Stimulated activated CD8-positive, alpha-beta memory T cell treated with anti-CD3 and anti-CD28 coated beads, Interleukin-4, amount 100 ng/mL, for 24 hours (primary cell): ENCODE results near the gene MBNL2.

Experiments used
- DNase-seq: peaks from one replicate; pipeline ENCODE4 v3.0.0-alpha.2; 2020; ENCODE audit warnings: low read depth

Gene MBNL2

DNA sequence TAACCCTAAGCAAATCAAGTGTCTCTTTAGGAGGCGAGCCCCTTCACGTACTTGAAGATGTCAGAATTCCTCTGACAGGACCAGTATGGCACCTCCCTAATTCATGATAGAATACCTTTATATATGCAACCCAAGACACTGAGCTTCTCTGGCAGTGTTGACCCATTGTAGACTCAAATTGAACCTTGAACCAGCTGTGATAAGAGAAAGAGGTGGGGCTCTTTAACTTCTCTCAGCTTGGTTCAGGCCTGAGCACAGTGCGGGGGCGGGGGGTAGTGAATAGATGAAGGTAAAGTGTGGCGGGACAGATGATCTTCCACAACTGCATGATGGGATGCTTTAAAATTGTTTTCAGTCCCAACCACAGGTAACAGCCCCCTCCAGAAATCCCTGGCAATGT is 12.1 kb downstream of the MBNL2 start:
- no peak for DNase-seq

DNA sequence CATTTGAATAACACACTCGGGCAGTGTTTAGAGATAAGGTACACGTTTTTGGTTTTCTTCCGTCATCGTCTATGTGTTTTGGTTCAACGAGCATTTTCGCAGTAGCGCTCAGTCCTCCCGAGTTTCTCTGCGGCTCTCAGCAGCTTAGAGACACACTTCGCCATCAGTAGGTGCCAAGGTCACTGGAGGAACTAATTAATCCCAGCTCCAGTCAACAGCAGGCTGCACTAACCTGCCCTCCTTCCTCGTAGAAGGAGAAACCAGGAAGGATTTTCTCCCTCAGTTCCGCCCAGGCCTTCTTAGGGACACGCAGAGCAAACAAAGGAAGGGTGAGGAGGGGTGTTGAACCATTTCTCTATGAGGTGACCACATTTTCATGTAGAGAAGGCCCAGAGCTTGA is 12.6 kb downstream of the MBNL2 start:
- DNase-seq, result no peak

DNA sequence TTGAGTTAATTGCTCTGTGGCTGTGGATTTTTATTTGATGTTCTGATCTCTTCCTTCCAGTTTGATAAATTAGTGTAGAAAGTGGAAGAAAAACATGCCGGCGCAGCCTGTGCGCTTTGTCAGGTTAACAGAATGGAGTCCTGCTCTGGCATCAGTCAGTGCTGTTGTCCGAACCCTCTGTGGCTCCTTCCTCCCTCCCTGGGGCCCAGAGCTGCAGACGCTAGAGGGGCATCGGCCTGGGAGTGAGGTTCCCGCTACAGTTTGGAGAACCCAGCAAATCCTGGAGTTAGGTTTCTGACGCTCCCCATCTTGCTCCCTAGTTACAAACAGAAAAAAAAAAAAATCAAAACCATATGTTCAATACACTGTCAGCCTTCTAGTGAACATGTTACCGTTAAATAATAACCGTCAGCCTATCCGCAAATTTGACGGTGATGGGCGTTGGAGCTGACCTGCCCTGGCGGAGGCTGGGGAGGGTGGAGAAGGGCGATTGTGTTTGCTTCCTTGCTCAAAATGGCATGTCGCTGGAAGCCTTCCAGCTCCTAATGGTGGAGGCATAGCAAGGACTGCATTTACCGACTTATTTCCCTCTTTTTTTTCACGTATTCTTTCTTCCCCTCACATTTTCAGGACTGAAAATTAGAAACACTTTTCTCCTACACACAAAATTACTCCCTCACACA is 13.6 kb downstream of the MBNL2 start:
- no peak for DNase-seq

DNA sequence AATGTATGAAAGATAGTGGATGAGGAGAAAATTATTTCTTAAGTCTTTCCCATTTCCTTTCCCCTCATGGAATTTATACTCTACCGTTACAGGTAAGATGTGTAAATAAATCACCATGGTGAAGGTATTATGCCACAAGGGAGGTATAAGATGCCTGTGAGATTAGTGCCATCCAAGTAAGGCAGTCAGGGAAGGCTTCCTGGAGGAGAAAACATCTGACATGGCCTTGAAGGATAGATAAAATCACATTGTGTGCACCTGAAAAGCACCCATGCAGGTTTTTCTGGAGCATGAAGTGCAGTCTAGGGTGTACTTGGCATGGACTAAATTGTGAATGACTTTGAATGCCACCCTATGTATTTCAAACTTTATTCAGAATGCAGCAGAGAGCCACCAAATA is 15.3 kb downstream of the MBNL2 start:
- no peak for DNase-seq

DNA sequence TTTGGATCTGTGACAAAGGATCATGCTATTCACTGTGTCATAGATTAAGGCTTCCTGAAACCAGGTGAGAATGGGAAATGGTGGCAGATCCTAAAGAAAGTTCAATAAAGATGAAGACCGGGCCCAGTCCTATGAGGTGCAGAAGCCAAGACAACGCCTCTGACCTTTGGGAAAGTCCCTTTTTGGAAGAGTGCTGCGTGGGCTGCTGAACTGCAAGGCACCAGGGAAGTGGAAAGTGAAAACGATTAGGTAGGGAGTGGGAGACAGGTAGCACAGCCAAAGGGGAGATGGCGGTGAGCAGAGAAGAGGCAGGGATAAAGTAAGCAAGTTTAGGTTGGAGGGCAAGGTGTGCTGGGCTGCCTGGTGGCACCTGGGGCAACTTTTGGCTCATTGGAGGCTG is 16.3 kb downstream of the MBNL2 start:
- DNase-seq, result no peak

DNA sequence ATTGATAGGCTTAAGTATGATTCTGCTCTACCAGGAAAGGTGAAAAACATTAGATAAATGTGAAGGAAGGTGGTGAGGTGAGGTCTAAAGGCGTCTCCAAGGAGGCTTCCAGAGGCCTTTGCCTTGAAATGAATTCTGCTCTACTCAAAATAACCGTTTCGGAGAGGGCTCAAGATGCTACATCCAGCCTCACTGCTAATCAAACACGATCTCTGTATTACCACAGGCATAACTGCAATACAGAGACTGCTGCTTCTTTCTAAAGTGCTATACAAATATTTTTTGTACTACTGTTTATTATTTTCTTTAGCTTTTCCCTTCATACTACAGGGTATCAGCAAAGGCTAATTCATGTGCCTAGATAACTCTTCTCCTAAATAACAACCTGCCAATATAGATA is 16.8 kb downstream of the MBNL2 start:
- no peak for DNase-seq

DNA sequence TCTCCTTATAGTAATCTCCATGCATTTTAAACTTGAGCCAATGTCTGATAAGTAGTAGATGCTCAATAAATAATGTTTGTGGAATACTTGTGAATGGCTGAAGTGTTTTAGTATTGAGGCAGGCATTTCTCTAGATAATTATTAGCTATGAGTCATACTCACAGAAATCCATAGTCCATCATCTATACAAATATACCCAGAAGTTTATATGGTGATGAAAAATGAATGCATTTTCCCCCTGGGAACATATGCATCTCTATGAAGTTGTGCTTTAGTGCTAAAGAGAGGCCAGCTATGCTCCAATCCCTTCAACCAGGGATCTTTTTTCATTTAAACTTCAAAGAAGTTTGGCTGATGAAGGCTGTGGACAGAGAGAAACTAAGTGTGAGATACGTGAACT is 17.2 kb downstream of the MBNL2 start:
- DNase-seq, result no peak

DNA sequence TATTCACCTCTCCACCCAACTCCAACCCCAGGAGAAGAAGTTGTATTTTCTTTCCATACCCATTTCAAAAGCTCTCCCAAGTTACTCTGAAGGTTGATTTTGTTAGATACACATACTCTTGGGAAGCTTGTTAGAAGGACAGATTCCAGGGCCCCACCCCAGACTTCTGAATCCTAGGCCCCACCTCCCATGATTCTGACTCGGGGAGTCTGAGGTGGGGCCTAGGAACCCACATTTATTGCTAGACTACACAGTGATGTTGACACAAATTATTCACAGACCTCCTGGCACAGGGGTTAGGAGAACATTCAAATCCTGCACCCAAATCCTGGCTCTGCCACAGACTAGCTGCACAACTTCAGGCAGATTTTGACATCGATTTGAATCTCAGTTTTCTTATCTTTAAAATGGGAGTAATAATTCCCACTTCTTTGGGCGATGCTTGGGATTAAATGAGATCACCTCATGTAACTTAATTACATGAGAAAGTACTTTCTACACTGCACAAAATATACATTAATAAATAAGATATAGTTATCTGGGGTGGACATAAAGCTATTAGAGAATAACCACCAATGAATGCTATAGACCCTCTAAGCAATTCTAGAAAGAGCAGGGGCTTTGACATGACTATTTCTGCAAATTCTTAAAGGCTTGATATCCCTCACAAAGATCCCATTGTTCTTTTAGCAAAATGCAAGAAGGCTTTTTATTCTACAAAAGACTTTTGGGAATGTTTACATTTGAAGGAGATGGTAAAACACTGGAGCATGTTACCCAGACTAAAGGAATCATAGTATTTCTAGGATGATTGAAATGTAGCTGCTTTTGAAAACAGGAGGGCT is 18.0 kb downstream of the MBNL2 start:
- DNase-seq, result no peak

DNA sequence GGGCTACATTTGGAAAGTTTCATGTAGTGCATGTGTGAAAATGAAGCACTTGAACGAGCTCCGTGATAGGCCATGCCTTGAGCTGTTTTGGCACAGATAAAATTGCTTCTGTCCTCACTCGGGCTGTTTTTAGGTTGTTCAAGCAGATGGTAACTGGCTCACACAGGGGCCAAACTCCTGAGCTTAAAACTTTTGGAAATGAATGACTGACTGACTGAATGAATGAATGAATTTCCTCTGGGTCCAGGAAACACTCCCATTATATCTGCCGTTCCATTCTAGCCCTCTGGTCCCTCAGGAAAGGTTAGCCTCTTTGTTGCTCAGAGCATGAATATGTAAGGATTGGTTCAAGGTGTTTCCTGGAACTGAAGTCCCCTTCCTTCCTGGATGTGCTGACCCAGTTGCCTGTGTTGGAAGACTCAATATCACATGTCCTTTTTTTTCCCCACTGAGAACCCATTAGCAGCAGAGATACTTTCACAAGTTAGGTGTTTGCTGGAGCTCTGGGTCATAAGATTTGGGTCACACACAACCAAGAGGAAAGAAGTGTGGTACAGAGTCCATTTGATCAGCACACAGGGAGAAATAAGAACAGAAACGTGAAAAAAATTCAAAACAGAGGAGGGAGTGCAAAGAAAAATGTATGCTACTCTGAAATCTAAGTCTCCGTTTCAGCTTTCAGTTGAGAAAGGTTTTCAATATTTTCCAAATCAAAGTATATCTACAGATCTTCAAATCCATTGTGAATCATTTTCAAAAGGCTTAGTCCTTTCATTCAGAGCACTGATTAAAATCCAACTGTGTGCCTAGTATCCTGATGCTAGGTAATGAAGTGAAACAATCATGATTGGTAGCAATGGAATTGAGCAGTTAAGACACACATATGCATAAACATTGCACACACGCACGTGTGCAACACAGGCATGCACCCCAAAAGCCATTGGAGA is 18.9 kb downstream of the MBNL2 start:
- DNase-seq, result no peak

DNA sequence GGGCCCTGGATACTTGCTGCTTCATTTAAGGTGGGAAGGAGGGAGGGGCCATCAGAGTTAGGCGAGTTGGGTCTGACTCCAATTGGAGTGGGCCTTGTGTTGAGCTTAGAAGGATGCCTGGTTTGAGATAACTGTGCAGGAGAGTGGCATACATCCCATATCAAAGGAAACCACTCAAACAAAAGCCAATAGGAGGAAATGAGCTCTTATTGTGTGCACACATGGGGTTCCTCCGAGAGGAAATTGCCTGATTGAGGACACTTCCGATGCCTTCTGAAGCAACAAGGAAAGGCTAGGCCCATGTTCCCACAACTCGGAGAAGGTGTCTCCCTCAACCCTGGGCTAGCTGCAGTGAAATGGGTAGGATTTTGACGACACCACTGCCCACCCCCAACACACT is 19.6 kb downstream of the MBNL2 start:
- no peak for DNase-seq

DNA sequence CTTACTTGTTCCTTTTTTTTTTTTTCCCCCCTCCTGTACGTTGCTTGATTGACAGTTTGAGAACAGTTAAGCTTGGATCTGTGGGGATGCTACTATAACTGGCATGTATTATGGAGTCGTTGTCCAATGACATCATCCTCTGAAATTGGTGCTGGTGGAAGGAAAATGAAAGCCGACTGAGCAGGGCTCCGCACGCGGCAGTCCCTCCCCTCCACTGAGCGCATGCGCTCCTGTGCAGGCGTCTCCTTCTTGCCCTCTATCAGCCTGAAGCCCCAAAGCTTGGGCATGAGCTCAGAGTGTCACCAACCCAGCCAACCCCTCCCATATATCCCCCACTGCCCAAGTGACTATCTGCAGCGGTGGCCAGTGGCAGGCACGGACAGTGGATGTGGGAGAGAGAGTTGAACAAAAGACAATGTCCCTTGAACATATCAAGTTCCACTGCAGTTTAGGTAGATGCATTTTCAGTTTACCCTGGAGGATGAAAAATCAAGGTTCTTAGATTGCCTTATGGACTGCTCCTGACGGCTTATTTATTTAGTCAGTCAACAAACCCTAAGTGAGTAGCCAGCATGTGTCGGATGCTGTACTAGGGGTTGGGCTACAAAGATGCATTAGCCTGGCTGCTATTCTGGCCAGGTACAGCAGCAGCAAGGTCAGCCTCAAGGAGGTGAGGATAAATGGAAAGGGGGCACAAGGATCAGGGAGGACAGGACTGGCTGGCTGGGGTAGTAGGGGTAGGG is 20.8 kb downstream of the MBNL2 start:
- no peak for DNase-seq

DNA sequence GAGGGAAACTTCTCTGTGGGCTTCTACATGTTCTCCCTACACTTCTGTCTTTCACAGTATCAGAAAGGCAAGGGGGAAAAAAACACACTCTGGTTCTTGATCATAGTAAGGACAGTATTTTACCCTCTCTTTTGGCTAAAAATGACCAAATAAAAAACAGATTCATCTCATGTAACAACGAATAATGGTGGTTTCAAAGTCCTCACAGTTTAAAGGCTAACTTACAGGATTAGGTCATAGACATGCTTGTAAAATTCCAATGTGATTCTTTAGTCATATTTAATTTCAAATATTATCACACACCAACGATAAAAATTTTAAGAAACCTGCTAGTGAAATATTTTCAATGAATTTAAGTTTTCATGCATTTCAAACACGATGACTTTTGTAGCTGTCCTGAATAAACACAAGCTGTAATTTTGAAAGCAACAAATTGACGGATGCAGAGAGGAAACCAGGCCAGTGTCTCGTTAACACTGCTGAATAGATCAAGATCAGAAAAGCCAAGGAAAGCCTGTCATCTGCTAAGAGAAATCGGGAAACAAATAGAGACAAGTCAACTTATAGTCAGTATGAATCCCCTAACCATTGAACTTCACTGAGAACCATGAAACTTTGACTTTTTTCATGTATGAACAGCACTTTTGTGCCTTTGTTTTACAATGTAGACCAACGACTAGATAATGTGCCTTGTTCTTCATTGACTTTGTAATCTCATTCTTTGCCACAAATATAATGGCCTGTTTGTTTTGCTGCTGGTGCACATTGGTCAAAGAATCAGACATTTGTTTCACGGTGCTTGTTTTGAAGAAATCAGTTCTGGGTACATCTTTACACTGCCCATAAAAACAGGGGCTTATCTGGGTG is 22.0 kb downstream of the MBNL2 start:
- DNase-seq, result no peak

DNA sequence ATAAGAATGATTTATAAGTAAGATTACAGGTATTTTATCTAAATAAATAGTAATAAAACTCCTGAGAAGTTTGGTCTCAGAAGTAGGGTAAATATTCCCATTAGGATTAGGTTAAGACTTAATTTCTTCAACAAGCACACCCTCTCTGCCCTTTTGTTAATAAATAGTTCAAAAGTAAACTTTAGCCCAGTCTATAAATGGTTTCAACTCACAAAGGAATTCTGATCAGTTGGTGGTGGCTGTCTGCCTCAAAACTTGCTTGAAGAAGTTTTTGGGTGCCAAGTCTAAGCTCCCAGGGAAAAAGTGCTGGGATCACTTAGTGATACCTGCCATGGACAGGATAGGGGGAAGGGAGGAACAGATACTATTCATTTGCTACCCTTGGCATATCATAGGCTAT is 22.9 kb downstream of the MBNL2 start:
- DNase-seq, result no peak

DNA sequence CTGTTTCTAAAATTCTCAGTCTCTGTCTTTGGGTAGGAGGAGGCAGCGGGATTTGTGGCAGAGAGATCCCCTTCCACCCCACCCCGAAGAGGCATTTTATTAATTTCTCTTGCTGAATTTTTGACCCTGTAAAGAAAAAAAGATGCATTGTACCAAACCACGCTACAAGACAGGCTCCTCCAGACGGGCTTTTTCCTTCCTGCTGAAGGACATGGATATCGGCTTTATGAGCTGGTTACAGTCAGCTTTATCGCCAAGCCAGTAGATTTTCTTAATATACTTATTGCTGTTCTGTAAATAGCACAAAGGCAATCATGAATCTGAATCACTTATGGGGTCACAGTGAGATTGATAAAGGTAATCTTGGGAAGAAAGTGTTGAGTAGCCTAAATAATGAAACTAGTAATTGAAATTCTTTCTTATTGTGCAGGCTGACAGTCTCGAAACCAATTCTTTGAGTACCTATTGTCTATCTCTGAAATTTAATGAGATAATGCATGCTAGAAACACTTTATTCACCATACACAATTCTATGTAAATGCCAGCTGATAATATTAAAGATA is 24.5 kb downstream of the MBNL2 start:
- DNase-seq, result no peak

DNA sequence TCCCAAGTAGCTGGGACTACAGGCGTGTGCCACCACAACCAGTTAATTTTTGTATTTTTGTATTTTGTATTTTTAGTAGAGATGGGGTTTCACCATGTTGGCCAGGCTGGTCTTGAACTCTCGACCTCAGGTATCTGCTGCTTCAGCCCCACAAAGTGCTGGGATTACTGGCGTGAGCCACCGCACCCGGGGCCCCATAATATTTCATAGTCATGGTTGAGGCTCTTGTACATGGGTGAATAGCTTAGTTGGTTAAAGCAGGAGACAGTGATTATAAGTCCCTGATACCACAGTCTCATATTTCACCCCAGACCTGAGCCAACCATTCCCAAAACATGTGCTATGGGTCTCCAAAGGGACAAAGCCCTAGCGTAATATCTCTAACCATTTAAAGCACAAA is 26.1 kb downstream of the MBNL2 start:
- DNase-seq, result no peak

DNA sequence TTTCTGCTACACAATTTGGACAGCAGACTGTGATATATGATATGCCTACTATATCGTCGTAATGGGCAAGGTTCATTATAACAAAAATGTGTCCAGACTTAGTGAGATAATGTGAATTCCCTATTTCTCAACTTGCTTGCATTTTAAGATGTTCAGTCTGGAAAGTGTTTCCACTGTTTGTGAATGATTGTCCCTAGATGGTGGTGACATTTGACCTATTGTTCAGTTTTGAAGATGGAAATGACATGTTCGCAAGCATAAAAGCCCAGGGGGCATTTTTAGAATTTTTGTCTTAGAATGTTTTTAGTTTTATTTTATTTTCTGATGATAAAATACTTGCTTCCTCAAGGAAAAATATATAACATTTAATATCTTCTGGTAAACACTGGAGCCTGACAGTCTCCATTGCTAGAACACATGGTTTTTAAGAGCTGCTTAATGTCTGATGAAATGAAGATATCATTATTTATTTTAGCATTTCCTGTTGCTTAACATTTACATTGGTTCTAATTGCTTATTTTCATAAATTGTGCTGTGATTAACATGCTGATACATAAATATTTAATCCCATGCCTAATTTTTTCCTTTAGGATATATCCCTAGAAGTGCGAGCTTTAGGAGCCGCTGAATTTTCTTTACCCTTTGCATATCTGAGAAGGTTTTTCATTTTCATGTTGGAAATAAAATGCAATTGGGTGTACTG is 27.1 kb downstream of the MBNL2 start:
- DNase-seq, result no peak

DNA sequence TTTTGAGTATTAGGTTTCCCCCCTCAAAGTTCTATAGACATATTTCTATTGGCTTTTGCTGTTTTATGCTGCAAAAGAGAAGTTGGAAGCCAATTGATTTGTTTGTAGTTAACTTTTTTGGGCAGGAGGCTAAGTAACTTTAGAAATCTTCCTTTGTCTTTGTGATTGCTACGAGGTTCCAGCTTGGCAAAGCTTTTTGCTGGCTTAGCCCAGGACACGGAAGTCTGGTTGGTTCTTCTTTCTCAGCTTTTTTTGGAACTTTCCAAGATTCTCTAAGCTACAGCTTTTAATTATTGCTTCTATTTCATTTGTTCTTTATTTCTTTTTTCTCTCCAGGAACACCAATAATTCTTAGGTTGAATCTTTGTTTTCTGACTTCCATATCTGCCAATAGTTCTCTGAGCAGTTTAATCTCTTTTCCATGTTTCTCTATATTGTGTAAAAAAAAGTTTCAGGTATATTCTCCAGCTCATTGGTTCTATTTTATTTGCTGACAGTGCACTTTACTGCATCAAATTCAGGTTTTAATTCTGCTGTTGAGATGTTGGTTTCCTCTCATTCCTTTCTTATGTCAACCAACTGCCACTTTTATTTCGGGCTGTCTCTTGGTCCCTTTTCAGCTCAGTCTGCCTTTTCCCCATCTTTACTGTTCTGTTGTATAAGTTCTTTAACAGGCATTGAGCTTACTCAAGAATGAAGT is 27.8 kb downstream of the MBNL2 start:
- no peak for DNase-seq

DNA sequence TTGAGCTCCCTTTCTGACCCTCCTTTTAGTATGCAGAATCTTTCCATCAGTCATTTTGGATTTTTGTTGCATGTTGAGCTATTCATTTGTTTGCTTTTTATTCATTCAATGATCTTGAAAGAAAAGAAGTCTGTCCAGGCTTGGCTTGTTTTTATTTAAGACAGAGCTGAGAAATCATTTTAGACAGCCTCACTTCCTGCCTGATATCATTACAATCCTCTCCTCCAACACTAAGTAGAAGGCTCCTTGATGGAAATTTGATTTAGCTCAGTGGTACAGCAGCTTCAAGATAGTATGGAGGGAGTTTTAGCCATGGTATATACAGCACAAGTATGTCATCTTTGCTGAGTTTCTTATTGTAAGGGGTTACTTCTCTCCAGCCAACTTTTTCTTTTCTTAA is 28.4 kb downstream of the MBNL2 start:
- DNase-seq, result no peak

DNA sequence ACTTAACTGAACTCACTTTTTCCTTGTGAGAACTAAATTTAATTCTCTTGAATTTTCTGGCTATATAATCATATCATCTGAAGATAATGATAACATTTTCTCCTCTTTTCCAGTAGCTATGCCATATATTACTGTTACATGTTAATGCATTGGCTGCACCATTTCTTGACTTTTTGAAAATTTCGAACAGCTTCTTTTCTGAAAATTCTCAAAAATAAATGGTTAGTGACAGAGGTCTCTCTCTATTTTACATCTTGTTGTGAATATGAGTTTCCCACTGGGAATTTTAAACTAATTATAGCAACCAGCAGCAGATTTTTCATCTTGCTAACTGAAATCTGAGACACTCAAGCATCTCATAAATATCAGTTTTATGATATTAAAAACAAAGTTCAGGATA is 30.6 kb downstream of the MBNL2 start:
- DNase-seq, result no peak
